ENCODE data around the gene USP43.

GRCh38 chr17:9703781-9704082 is 58.4 kb downstream of the USP43 start:
- TF ChIP-seq CTCF (IDR thresholded peaks at IDR 0.05) (no peak), POLR2A (IDR thresholded peaks at IDR 0.05) (no peak)
